ENCODE data around the gene TIMP1. TPM values are rescaled to one million over a fixed set of nuclear protein-coding genes. Genes with fewer than 3 reads are reported as not detected.
A peak's percentile ranks its signal among the peaks of the same experiment; 100 is the strongest.
"Not testable (repeated sequence)": the region's sequence is repeated elsewhere in the genome, so short reads cannot be mapped to it uniquely, and the experiment has no call there.

The TIMP1 gene
- polyA plus RNA-seq, 10 donors: 112 to 165 (median 145) TPM

DNA sequence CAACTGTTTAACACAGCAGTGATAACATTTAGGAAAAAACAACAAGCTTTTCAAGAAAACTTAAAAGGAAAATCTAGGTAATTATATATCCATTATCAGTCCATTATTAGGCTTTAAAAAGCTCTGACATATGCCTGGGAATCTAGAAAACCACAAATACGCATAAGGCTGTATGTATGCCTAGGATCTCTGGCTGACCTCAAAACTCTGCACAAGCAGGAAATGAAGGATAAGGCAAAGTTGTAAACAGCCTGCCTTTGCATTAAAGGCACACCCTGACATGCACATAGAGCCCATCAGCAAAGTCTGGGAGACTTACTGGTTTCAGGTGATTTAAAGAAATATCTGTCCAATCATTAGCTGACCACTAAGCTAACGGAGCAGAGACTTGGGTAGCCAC, 14.0 kb downstream of the TIMP1 start:
- DNase-seq: no peak

DNA sequence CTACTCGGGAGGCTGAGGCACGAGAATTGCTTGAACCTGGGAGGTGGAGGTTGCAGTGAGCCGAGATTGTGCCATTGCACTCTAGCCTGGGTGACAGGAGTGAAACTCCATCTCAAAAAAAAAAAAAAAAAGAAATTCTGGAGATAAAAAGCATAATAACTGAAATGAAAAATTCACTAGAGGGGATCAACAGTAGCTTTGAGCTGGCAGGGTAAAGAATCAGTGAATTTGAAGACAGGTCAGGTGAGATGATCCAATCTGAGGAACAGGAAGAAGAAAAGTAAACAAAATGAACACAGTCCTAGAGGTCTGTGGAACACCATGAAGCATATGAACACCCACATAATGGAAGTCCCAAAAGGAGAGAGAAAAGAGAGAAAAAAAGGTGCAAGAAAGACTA, 15.0 kb downstream of the TIMP1 start:
- no peak for DNase-seq

- DNase-seq: not testable (repeated sequence)
Observed at GRCh38 chrX:47603125-47603524, 20.9 kb downstream of the TIMP1 start.

- no peak for DNase-seq
Observed at GRCh38 chrX:47605024-47605423, 22.8 kb downstream of the TIMP1 start.

DNA sequence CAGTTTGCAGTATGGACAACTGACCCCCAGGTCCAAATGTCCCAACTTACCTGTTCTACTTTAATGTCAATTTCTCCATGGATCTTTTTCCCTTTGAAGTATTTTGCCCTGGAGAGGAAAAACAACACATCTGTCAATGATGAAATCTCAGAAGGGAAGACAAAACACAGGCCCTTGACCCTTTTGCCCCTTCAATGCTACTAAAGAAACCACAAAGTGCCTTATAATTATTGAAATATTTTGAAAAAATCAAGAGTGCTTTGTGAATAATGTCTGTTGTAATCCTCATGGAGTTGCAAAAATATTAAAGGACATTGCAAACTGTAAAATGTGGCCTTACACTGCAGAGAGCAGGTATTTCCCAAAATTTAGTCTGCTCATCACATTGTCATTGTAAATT, 24.9 kb downstream of the TIMP1 start:
- DNase-seq: no peak

GRCh38 chrX:47608130-47608810, 26.0 kb downstream of the TIMP1 start:
- no peak for DNase-seq

GRCh38 chrX:47610511-47610910, 28.3 kb downstream of the TIMP1 start:
- DNase-seq: no peak

GRCh38 chrX:47611489-47611888, 29.3 kb downstream of the TIMP1 start:
- no peak for DNase-seq

DNA sequence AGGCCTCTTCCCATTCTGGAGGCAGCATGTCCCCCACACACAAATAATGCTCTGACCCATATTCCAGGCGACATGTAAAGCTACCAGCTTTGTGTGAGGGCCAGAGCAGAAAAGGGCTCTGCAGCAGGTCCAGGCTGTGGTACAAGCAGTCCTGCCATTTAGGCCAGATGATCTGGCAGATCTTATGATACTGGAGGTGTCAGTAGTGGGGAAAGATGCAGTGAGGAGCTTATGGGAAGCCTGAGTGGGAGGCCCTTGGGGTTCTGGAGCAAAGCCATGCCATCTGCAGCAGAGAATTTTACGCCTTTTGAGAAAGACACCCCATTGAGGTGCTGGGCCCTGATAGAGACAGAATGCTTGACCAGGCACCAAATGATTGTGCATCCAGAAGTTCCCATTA, 29.7 kb downstream of the TIMP1 start:
- DNase-seq: no peak

GRCh38 chrX:47612418-47612817, 30.2 kb downstream of the TIMP1 start:
- no peak for DNase-seq

DNA sequence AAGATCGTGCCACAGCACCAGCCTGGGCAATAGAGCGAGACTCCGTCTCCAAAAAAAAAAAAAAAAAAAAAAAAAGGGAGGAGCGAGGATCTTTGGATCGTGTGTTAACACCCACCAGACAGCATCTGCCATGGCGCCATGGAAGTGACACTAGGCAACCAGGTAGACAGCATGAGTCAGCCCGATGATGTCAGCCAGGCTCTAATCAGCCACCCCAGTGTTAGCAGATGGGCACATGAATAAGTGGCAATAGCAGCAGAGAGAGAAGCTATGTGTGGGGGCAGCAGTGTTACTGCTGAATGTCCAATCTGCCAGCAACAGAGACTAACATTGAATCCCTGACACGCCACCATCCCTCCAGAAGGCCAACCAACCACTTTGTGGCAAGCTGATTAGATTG, 30.8 kb downstream of the TIMP1 start:
- DNase-seq: no peak

DNA sequence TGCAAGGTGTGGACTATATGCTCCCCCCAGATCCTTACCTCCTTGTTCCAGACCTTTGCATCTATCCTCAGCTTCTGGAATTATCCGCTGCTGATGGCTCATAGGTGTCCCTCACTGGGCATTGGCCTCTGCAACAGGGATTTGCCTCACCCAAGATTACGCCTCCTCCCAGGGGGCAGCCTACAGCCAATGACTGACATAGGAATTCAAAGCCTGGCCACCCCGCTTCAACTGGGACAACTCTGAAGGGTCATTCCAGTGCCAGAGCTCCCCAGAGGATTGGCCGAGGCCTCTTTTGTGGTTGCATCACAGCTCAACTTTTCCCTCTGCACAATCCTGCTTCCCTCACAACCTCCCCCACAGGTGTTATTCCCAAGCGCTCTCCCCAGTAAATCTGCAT, 32.4 kb downstream of the TIMP1 start:
- DNase-seq: no peak

DNA sequence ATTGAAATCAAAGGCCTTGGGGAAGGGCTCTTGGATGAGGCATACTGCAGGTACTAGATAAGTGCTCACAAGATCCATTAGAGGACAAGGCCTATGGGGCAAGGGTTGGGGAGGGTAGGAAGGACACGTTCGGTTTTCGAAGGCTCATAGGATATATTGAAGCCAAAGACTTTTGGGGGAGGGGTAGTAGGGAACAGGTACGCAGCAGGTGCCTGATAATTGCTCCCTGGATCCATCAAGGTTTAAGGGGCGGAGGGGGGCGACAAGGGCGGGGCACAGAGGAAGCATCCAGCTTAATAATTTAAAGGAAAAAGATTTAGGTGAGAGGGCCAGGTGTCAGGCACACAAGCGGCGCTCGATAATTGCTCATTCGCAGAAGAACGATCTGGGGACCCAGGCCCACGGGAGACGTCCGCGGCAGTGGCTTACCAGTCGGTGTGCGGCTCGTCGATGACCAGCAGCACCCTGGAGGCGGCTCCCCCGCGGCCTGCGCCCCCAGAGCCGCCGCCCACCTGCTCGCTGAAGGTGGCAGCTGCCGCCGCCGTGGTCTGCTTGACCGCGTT, 36.8 kb downstream of the TIMP1 start:
- DNase-seq: no peak

GRCh38 chrX:47619486-47620302, 37.5 kb downstream of the TIMP1 start, which contains the start of gene SYN1:
SYN1 (minus strand) TSS chrX:47619857; CDS start chrX:47619728, 129 bp downstream.
- peak; percentile 64 to 89 (median 85) for DNase-seq

DNA sequence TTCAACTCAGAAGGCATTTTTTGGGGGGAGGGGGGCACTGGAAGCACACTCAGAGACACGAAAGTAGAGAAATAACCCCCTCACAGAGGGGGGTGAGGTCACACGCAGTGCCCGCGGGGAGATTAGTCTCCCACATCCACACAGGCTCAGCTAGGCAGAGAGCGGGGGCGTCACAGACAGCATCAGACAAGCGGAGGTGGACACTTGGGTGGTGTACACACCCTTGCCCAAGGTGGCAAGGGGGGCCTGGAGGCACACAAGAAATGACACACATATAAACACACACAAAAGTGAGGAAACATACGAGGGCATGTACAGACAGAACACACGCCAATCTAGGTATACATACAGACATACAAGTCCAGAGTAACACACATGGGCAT, 38.1 kb downstream of the TIMP1 start:
- no peak for DNase-seq

DNA sequence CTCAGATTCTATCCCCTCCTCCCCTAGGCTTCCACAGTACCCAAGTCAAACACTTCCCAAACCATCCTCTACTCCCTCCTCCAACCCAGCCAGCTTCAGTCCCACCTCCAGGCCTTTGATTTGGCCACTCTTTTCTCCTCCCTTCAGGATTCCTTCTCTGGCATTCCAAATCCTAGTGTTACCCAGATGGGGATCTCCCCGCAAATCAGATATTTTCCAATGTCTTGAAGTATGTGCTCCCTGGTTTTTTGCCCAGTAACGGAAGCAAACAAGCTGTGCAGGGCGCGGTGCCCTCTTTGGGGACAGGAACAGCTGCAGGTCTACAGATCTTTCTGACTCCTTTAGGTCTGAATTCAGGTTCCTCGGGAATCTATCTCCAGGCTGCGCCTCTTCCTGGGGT, 39.6 kb downstream of the TIMP1 start:
- no peak for DNase-seq

DNA sequence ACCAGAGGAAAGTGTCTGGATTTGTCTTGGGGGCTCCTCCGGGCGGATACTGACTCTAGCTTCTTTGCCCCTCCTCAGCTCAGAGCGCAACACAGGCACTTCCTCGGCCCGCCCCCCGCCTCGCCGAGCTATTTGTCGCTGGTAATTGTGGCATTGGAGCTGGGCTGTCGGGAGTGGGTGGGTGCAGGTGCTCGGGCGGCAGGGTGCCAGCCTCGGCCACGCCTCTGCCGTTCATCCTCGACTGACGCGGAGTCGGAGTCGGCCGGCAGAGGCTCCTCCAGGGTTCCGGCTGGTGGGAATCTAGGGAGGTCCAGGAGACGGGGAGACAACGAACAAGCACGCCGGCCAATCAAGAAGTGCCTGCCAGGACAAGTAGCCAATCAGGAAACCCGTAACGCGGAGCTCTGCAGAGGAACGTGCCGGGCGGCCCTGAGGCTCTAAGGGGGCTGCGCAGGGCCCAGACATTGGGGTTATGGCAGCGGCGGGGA, 41.3 kb downstream of the TIMP1 start:
- DNase-seq: peak; percentile 41 to 80 (median 58)

DNA sequence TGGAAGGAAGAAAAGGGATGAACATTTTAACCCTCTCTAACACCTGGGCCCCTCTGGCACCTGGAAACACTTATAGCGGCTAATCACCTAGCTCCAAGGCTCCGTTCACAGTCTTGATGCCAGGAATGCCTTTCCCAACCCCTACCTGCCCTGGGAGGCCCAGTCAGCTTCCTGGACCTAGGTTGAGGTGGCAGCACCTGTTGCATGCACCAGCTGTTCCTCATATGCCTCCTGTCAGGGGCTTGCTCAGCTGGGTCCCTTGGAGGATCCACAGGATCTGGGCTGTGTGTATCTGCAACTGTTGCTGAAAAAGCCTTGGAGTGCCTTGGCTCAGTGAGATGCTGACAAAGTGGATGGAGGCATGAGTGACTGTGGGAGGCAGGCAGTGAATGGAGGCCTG, 43.1 kb downstream of the TIMP1 start:
- DNase-seq: no peak

- DNase-seq: no peak
Observed at GRCh38 chrX:47628982-47629381, 46.7 kb downstream of the TIMP1 start.

- DNase-seq: no peak
Observed at GRCh38 chrX:47629419-47630200, 47.4 kb downstream of the TIMP1 start, which contains the start of gene CFP. CFP (minus strand) TSS chrX:47629930; CDS start chrX:47629844, 86 bp downstream.

- no peak for DNase-seq
Observed at GRCh38 chrX:47631676-47632075, 49.4 kb downstream of the TIMP1 start.

- DNase-seq: no peak
Observed at GRCh38 chrX:47632666-47633065, 50.4 kb downstream of the TIMP1 start.

All from muscle of back (tissue), 11 donors.